ENCODE data around the gene ASH1L. TPM values are rescaled to one million over a fixed set of nuclear protein-coding genes. Genes with fewer than 3 reads are reported as not detected.
A peak's percentile ranks its signal among the peaks of the same experiment; 100 is the strongest.

Gene ASH1L
- total and polyA plus RNA-seq, 2 donors (not counting 3 experiments of a cell fraction or from before 2014, with no cell fraction given), result 11.6 to 29.2 TPM

DNA sequence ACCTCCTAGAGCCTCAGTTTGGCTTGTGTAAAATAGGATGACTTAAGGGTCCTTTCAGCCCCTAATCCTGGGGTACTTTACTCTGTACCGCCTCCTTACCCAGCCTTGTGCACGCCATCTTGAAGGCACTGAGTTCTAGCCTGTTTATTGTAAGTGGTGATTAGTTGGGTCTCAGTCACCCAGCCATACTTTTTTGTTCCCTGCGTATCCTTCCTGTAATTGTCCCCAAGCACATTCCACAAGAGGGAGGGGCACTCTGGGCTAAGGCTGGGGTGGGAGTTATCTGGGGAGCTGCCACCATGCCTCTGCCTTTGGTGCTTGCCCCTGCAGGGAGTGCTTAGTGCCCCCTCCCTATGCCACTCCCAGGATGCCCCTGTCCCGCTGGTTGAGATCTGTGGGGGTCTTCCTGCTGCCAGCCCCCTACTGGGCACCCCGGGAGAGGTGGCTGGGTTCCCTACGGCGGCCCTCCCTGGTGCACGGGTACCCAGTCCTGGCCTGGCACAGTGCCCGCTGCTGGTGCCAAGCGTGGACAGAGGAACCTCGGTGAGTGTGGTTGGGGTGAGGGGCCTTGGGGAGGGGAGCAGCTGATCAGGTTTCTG lies 253.1 kb downstream of the ASH1L start:
- BruUV-seq (replicated peaks), result no TSS peak
- ChIA-PET CTCF (interaction anchor here (1.4 to 1.8 kb wide), 3 partner anchors 11 to 59 kb away, joined by 4 to 9 read pairs (median 6); partner anchors contain the start of gene RUSC1), POLR2A (interaction anchor here (1.1 kb wide), 1 partner anchor 11 kb away, joined by 4 read pairs; the partner anchor contains the start of gene RUSC1)
- Histone ChIP-seq H3K9me1 (replicated peaks; ENCODE audit: control insufficient read depth, extremely low read depth, insufficient read depth, low read length) (no peaks in the 10 kb centered on the region), H3K27me3 (ENCODE audit: control insufficient read depth in 2 of 2, insufficient read depth in 2 of 2, low read length in 2 of 2) (no peaks in the 10 kb centered on the region), H4K20me1 (replicated peaks; ENCODE audit: control insufficient read depth, extremely low read depth, insufficient read depth, low read length) (no peaks in the 10 kb centered on the region), H3K4me2 (ENCODE audit: insufficient read depth, low read length) (peak overlapping the region; percentile 75), H3K9me3 (replicated peaks; ENCODE audit: control insufficient read depth, insufficient read depth, low read length) (no peaks in the 10 kb centered on the region), H3K4me3 (replicated peaks in 1 of 3; ENCODE audit: insufficient read depth in 1 of 3, low read depth in 1 of 3, low read length in 3 of 3) (peak overlapping the region; percentile 47 to 86 (median 84)), H3K79me2 (ENCODE audit: control insufficient read depth, insufficient read depth, low read length) (peaks cover 48% of the 10 kb centered on the region), H3K4me1 (ENCODE audit: control insufficient read depth, extremely low read depth, insufficient read depth, low read length) (peaks cover 24% of the 10 kb centered on the region), H3K36me3 (ENCODE audit: control insufficient read depth in 2 of 2, extremely low read depth in 1 of 2, insufficient read depth in 2 of 2, low read length in 2 of 2) (peaks cover 9 to 13% of the 10 kb centered on the region in 2 experiments), H3K27ac (ENCODE audit: insufficient read depth, low read depth, low read length) (peak overlapping the region; percentile 88), H2AFZ (ENCODE audit: low read depth, low read length) (no peak overlapping the region), H3K9ac (replicated peaks; ENCODE audit: extremely low read depth, insufficient read depth, low read length) (peak overlapping the region; percentile 94)
- TF ChIP-seq EZH2 (IDR thresholded peaks at IDR 0.05; ENCODE audit: borderline replicate concordance, low read depth, low read length, severe bottlenecking), result no peak
- peak; percentile 7 for TF ChIP-seq MYC (IDR thresholded peaks at IDR 0.05; ENCODE audit: low read depth, low read length)
- TF ChIP-seq, protein P1, sequence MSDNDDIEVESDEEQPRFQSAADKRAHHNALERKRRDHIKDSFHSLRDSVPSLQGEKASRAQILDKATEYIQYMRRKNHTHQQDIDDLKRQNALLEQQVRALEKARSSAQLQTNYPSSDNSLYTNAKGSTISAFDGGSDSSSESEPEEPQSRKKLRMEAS (IDR thresholded peaks at IDR 0.05; ENCODE audit: insufficient read depth, insufficient read length), result no peak
- no peak for TF ChIP-seq FOS (IDR thresholded peaks at IDR 0.05; ENCODE audit: borderline replicate concordance, insufficient read depth, low read length)
- no peak for TF ChIP-seq JUN (IDR thresholded peaks at IDR 0.05; ENCODE audit: borderline replicate concordance, insufficient read depth, insufficient read length, low read depth)
- TF ChIP-seq, protein P2, sequence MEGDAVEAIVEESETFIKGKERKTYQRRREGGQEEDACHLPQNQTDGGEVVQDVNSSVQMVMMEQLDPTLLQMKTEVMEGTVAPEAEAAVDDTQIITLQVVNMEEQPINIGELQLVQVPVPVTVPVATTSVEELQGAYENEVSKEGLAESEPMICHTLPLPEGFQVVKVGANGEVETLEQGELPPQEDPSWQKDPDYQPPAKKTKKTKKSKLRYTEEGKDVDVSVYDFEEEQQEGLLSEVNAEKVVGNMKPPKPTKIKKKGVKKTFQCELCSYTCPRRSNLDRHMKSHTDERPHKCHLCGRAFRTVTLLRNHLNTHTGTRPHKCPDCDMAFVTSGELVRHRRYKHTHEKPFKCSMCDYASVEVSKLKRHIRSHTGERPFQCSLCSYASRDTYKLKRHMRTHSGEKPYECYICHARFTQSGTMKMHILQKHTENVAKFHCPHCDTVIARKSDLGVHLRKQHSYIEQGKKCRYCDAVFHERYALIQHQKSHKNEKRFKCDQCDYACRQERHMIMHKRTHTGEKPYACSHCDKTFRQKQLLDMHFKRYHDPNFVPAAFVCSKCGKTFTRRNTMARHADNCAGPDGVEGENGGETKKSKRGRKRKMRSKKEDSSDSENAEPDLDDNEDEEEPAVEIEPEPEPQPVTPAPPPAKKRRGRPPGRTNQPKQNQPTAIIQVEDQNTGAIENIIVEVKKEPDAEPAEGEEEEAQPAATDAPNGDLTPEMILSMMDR (IDR thresholded peaks at IDR 0.05; ENCODE audit: extremely low read depth in 1 of 2, insufficient read depth in 1 of 2, low read depth in 1 of 2, low read length in 2 of 2), result peak in 1 of 2 donors; percentile 10
- peak; percentile 82 for TF ChIP-seq POLR2AphosphoS5 (IDR thresholded peaks at IDR 0.05; ENCODE audit: insufficient read depth, low read depth, low read length)
- peak; percentile 67 for TF ChIP-seq POLR2A (IDR thresholded peaks at IDR 0.05; ENCODE audit: low read depth, low read length)
- no peak for TF ChIP-seq GATA2 (IDR thresholded peaks at IDR 0.05; ENCODE audit: insufficient read depth, insufficient read length, low read depth, low read length)
- dilution Hi-C loops (cut with MboI; ENCODE audit: extremely low pct_ligation_motif_present, low sequenced_read_pairs) (no loop called here), intact Hi-C loops (cut with micrococcal nuclease) (loop anchor here (1.0 to 5.0 kb wide), 4 partner anchors 14 to 117 kb away; partner anchors contain the start of genes CLK2 and MTX1)
- DNase-seq (ENCODE audit: low read depth, low spot score) (peak; percentile 69), FAIRE-seq (no peak)

All from endothelial cell of umbilical vein (primary cell).